Retina (tissue), 1 donor: ENCODE results near the gene TSPAN3.

ENCODE experiments used
- DNase-seq: peaks from one replicate; pipeline ENCODE4 v3.0.0-alpha.2; 2016

The TSPAN3 gene

GRCh38 chr15:77002954-77003912 is 67.7 kb downstream of the TSPAN3 start:
- DNase-seq: no peak

- no peak for DNase-seq
Measured at GRCh38 chr15:77002436-77002835, 68.5 kb downstream of the TSPAN3 start.

- DNase-seq: no peak
Measured at GRCh38 chr15:77001966-77002365, 68.9 kb downstream of the TSPAN3 start.

- DNase-seq: no peak
Measured at GRCh38 chr15:77001351-77001750, 69.6 kb downstream of the TSPAN3 start.

- DNase-seq: no peak
Measured at GRCh38 chr15:76999996-77000395, 70.9 kb downstream of the TSPAN3 start.

- DNase-seq: no peak
Measured at GRCh38 chr15:76998663-76999285, 72.1 kb downstream of the TSPAN3 start.

GRCh38 chr15:76996526-76997401 is 74.1 kb downstream of the TSPAN3 start:
- no peak for DNase-seq

GRCh38 chr15:76996076-76996525 is 74.8 kb downstream of the TSPAN3 start:
- no peak for DNase-seq

- peak; percentile 53 for DNase-seq
Measured at GRCh38 chr15:76994971-76995945, 75.7 kb downstream of the TSPAN3 start, which contains the start of gene PSTPIP1. Gene PSTPIP1 (plus strand): TSS chr15:76995126. CDS start chr15:76995574, 448 bp downstream.

- no peak for DNase-seq
Measured at GRCh38 chr15:76994496-76994895, 76.4 kb downstream of the TSPAN3 start.

GRCh38 chr15:76994001-76994400 is 76.9 kb downstream of the TSPAN3 start:
- DNase-seq: no peak

- DNase-seq: no peak
Measured at GRCh38 chr15:76993114-76993725, 77.7 kb downstream of the TSPAN3 start.

- no peak for DNase-seq
Measured at GRCh38 chr15:76991741-76992645, 78.9 kb downstream of the TSPAN3 start.
